ENCODE measurements around the gene LRCH3.
A peak's percentile ranks its signal among the peaks of the same experiment; 100 is the strongest.
"Not testable (repeated sequence)": the region's sequence is repeated elsewhere in the genome, so short reads cannot be mapped to it uniquely, and the experiment has no call there.

The LRCH3 gene

DNA sequence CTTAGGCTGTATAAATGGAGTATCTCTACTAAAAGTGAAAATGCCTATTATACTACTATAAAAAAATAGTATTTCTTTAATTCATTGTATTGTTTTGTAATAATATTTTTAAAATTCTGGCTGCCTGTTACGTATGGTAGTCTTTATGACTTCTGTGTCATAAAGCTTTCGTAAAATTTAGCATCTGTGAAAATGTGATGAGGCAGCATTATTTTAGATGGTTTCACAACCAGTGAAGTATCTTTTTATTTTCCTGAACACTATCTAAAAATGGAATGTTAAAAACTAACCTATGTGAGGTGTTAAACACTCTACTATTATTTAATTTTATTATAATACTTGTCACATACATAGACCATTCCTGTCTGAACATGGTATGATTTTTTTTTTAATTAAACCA lies 46.2 kb downstream of the LRCH3 start:
- DNase-seq, result no peak

DNA sequence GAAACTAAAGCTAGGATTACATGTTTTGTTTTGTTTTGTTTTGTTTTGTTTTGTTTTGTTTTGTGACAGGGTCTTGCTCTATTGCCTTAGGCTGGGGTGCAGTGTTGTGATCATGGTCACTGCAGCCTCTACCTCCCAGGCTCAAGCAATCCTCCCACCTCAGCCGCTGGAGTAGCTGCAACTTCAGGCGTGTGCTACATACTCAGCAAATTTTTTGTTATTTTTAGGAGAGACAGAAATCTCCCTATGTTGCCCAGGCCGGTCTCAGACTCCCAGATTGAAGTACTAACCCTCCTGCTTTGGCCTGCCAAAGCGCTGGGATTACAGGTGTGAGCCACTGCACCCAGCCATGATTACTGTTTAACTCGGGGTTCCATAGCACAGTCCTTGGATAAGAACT lies 50.7 kb downstream of the LRCH3 start:
- no peak for DNase-seq

DNA sequence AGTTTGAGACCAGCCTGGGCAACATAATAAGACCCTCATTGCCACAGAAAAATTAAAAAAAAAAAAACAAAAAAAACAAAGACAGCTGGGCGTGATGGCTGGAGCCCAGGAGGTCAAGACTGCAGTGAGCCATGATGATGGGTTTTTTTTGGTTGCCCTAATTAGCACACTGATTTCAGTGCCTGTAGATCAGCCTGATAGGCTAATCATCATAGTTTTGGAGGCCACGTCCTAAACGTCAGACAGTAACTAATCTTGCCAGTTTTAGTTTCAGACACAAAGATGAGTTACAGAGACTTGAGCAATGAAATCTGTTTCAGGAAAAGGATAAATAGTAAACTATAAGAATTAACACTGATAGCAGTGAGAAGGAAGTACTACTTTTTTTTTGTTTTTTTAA lies 55.4 kb downstream of the LRCH3 start:
- DNase-seq, result no peak

DNA sequence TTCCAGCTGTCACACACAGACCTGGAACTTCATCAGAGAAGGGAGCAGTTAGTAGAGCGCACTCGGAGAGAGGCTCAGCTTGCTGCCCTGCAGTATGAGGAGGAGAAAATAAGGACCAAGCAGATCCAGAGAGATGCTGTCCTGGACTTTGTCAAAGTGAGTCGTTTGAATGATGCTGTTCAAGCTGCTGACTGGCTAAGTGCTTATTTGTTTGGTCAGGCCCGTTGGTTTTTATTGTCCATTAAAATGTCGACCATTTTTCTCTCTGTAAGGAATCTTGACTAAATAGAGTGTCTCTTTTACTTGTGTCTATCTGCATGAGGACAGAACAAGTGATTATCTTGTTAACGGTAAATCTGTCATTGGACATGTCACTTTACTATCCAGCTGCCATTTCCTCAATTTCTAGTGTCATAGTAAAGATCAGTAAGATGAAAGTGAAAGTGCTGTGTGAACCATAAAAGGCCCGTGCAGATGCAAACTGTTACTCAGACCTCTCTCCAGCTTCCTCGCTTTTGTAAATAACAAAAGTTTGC lies 56.9 kb downstream of the LRCH3 start:
- no peak for DNase-seq

DNA sequence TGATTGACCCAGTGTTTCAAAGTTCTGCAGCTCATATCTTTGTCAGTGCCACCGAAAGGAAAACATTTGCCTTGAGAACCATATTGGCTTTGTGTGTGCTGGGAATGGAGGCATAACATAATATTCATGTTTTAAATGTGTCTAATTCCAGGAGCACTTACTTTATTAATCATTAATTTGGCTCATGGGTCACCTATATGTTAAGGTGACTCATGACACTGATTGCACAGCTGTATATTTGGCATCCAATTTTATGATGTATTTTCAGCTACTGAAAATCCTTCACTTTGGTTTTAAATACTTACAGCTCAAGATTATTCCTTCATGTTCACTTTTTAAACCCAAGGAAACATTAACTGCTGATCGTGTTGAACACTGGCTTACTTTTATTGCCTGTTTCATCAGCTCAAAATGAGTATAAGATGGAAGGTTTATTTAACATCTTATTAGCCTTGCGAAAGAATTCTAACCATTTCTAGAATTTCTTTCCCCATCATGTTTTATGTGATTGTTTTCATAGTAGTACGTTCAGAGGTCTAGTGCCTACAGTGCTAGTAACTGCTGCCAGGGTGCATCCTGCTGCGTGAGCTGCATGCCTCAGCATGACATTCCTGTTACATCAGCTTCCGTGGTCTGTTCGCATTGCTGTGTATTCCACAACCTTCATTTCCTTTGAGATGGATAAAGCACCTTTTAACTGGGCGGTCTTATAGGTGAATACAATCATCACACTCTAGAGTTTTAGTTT lies 63.7 kb downstream of the LRCH3 start:
- no peak for DNase-seq

DNA sequence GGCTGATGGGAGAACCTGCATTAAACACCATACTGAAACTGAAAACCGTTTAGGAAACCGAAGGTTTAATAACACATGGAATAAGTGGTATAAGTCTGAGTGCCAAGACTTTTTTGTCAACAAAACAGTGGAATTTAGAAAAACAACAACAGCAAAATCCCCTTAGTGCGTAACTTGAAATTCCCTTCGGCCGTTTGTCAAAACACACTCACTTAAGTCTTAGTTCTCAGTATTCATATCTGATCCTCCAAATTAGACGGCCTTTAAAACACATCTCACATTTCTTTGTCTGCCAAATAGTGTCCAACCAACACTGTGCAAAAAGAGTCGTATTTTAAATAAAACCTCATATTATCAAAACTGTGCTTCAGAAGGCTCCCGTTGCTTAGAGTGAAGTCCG lies 64.5 kb downstream of the LRCH3 start:
- DNase-seq, result no peak

DNA sequence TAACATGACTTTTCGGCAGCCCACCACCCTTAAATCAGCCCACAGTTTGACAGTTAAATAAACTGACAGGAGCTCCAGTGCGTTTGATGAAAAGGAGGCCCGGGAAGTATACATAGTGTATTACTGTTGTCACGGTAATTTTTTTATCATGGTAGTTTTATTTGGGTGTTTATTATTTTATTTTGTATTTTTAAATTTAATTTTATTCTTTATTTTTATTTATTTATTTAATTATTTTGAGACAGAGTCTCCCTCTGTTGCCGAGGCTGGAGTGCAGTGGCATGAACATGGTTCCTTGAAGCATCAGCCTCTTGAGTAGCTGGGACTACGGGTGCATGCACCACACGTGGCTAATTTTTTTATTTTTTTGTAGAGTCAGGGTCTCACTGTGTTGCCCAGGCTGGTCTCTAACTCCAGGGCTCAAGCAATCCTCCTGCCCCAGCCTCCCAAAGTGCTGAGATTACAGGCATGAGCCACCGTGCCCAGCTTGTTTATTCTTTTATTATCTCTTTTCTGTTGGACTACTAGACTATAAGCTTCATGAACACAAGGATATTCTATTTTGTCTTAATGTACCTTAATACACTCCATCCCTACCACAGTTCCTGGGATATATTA lies 65.3 kb downstream of the LRCH3 start:
- DNase-seq, result no peak

DNA sequence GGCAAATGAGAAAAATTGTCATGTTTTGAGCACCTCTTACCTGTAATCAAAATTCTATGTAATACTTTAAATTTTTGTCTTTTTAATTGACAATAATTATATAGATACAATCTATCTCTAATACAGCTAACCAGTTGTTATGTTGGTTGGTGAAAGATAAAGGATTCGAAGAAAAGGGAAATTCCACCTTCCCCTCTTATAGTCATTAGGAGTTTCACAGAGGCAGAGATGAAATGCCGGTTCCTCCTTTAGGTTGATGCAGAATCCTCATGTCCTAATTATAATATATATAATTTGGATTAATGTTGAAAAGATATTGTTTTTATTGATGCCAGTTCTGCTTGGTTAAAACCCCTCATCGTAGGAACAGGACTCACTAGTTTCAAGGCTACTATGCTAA lies 67.1 kb downstream of the LRCH3 start:
- DNase-seq, result no peak

DNA sequence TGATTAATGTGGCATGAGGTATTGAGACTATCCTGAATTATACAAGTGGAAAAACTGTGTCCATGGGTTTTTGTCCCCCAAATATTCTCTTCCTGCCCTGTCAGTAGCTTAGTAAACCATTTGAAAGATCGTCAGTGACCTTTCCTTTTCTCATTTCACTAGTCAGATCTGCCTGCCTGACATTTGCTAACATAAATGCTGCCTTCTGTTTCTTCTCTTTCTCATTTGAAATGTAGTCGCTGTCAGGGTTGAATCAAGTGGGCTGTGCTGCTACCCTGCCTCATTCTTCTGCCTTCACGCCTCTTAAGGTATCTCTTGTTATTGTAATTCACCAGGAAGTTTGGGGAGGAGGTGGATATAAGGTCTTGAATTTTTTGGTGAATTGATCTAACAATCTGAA lies 67.5 kb downstream of the LRCH3 start:
- DNase-seq, result no peak

DNA sequence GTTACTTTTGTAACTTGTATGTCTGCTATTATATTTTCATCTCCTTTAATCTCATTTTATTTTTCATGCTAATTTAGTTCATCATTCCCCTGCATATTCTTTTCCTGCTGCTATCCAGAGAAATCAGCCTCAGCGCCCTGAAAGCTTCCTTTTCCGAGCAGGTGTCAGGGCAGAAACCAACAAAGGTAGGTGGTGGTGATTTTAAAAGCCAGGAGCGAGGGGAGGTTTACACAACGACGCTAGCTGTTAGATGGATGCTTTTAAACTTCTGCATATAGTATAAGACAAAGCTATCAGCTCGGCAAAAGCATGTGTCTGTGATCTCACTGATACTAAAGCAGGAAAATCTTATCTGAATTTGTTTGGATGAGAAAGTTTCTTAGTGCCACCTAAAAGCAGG lies 75.0 kb downstream of the LRCH3 start:
- no peak for DNase-seq

DNA sequence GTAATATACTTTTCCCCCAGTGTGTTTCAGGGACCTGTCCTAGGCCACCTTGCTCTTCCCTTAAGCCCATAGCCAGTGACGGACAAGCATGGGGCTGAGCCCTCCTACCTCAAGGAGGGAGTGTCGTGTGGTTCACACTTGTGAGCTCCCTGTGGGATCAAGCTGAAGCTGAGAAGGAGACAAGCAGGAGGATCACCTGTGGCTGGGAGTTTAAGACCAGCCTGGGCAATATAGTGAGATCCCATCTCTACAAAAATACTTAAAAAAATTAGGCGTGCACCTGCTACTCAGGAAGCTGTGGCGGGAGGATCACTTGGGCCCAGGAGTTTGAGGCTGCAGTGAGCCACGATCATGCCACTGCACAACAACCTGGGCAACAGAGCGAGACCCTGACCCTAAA lies 82.3 kb downstream of the LRCH3 start:
- DNase-seq, result no peak

DNA sequence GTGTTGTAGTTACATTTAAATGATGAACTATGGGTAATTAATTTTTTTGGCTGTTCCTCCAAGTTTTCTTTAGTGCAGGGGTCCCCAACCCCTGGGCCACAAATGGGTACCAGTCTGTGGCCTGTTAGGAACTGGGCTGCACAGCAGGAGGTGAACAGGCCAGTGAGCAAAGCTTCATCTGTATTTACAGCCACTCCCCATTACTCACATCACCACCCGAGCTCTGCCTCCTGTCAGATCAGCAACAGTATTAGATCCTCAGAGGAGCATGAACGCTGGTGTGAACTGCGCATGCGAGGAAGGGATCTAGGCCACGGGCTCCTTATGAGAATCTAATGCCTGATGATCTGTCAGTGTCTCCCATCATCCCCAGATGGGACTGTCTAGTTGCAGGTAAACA lies 83.0 kb downstream of the LRCH3 start:
- no peak for DNase-seq

DNA sequence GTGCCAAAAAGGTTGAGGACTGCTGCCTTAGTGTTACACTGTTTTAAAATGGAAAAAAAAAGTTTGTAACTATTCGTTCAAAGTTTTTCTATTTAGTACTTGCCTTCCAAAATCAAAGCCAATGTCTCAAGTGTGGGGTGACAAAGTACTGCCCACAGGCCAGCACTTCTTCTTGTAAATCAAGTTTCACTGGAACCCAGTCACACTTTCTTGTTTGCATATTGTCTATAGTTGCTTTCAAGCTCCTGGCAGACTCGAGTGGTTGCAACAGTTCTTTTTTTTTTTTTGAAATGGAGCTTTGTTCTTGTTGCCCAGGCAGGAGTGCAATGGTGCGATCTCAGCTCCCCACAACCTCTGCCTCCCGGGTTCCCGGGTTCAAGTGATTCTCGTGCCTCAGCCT lies 83.6 kb downstream of the LRCH3 start:
- DNase-seq, result no peak

DNA sequence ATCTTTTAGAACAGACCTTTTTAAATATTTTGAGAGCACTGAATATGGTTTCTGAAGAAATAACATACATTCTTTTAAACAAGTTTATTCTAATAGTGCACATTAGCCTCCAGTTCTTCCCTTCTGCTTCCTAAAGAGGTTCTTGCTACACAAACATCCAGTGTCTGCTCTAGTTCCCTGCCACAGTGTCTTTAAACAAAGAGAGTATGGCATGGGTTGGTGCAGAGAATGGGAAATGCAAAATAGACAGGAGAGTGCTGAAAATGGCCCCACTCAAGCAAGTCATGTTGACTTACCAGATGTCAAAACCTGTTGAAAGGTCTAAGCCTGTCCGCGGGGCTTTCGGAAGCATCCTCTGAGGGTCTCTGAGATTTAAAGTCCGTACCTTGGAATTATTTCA lies 86.8 kb downstream of the LRCH3 start:
- DNase-seq, result no peak

DNA sequence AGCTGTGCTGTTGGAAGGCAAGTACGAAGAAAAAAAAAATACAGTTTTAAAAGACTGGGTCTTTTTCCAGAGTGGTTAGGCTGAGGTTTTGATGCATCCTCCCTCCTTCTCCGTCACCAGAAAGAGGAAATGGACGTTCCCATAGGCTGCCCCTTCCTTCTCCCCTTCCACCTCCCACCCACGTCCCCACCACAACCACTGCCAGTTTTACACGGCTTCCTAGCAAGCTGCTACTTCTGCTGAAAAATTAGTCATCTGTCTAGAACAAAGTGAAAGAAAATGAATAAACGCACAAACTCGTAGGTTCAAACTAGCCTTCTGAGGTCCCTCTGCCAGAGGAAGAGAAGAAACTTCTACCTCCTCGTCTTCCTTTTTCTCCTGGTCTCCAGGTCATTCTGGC lies 87.4 kb downstream of the LRCH3 start:
- no peak for DNase-seq

DNA sequence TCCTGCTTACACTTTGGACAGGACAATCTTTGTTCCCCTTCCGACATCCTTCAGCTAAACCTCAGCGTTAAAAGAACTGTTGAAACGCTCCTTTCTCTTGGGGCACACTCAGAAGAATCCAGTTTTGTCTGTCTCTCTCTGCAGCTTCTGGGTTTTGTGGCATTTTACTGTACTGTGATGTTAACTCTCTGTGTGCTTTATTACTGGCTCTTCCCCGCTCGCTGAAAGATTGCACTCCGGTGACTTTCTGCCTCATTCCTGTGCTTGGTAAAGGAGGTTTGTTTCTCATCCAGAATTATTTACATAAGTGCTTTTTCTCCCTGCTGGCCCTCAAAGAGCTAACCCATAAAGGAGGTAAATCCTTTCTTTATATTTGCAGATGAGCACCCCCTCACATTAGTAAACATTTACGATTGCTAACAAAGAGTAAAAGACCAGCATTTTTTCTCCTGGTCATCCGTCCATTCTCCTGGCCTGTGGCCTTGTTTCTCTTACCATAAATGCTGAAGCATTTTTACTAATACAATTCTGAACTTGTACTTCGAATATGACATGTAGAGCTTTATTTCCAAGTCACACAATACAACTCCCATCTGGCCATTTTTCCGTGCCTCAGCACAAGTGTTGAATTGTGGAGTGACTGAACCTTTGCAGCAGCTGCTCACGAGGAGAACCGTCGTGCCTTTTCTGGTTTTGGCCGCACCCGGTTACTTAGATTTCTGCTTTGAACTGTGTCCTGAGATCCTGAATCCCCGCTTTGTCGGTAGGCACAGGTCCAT lies 89.6 kb downstream of the LRCH3 start:
- DNase-seq, result peak; percentile 11

DNA sequence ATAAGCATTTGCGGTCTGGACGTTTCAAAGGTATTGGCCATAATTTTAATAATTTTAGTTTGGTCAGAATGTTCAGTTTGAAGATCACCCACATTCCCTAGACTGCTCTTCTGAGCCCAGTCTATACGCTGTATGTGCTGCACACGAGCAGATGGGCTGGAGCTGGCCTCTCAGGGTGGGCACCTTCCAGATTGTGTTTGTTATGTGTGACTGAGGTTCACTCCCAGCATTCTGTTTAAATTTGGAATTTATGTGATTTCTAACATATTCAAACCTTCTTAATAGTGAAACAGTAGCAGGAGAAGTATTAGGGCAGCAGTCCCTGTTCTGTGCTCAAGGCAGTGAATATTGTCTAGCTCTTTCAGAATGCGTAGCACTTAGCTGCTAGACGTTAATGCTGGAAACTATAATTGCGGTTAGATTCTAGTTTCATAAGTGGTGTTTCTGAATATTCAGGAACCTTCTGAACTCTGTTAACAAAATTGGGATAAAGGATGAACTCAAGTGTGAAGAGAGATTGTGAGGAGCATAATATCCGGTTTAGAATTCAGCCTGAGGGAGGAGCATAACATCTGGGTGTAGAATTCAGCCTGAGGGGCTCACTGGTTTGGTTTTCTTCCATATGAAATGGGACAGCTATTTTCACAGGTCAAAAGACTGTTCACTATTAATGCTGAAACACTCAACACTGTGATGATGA lies 90.4 kb downstream of the LRCH3 start:
- peak; percentile 17 for DNase-seq

DNA sequence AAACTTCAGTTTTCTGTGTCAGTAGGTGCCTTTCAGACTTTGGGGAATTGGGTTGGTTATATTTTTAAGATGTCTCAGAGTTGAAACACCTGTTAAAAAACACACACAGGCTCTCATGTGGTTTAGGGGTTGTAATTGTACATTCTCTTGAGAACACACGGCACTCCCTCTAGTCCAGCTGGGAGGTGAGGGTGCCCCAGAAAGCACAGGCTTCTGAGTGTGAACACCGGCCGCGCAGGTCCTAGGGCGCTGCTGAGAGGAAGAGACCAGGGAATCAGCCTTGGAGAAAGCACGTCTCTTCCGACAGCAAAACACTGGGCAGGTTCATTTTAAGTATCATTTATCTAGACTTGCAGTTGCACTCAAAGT lies 90.9 kb downstream of the LRCH3 start:
- no peak for DNase-seq

DNA sequence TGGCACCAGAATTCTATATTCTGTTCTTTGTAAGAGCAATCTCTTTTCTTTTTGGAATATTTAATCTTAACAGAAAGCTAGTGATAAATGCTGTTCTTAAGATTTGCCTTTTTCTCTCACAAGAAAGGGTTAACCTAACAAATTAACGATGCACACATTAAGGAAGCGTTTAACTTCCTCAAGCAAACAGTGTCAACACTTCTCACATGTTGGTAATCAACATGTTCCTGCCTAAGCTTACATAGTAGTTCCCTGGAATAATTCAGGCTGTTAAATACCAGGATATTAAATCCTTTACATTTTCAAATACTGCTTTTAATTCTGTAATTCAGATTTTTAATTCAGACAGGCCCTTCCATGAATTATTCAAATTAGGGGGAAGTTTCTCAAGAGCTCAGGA lies 91.5 kb downstream of the LRCH3 start:
- no peak for DNase-seq

DNA sequence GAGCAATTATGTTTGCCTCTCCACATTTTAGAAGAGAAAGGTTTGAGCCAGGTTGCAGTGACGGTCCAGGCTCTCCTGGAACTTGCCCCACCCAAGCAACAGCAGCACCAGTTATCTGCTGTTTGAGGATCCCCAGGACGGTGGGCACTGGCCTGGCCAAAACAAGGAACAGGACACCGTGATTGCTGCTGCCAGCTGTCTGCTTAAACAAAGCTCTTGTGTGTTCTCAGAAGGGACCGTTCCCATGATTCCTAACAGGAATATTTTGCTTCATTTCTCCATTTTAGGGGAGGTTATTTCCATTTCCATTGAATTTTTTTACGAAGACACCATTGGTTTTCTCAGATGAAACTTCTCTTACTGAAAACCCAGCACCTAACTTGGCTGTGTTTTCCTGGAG lies 92.5 kb downstream of the LRCH3 start:
- DNase-seq, result no peak

DNA sequence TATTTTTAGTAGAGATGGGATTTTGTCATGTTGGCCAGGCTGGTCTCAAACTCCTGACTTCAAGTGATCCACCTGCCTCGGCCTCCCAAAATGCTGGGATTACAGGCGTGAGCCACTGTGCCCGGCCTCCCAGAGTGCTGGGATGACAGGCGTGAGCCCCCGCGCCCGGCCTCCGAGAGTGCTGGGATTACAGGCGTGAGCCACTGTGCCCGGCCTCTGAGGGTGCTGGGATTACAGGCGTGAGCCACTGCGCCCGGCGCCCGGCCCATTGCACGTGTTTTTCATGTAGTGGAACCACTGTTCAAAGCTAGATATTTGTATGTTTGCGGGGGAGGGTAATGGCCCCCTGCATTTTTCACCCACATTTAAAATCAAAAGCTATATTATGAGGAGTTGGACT lies 93.3 kb downstream of the LRCH3 start:
- not testable (repeated sequence) for DNase-seq

DNA sequence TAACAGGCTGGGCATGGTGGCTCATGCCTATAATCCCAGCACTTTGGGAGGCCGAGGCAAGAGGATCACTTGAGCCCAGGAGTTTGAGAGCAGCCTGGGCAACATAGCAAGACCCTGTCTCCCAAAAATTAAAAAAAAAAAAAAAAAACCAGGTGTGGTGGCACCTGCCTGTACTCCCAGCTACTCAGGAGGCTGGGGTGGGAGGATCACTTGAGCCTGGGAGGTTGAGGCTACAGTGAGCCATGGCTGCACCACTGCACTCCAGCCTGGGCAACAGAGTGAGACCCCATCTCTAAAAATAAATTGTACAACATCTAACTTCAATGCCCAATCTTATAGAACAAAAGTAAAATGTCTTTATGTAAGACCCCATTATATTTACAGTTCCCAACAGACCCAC lies 95.0 kb downstream of the LRCH3 start:
- not testable (repeated sequence) for DNase-seq

DNA sequence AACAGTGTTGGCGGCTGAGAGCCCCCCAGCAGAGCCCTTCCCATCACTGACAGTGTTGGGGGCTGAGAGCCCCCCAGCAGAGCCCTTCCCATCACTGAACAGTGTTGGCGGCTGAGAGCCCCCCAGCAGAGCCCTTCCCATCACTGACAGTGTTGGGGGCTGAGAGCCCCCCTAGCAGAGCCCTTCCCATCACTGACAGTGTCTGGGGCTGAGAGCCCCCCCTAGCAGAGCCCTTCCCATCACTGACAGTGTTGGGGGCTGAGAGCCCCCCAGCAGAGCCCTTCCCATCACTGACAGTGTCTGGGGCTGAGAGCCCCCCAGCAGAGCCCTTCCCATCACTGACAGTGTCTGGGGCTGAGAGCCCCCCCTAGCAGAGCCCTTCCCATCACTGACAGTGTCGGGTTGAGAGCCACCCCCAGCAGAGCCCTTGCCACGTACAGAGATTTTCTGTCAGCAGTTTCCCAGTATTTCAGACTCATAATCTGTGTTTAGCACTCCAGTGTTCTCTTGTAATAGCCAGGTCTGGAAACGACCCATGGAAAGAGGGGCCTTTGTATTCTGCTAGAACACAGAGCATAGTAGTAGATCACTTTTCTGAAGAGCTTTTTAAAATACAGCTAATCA lies 96.5 kb downstream of the LRCH3 start:
- DNase-seq, result not testable (repeated sequence)
